Right ventricle myocardium inferior (tissue), 1 donor: ENCODE data around the gene TFAP2A. TPM values are rescaled to one million over a fixed set of nuclear protein-coding genes. Genes with fewer than 3 reads are reported as not detected.

Source experiments
- ATAC-seq: fragments of 200-7000 bp; cut with Tn5 transposase; one replicate; pipeline ENCODE4 v1.9.1; 2020; ENCODE audit warnings: mild to moderate bottlenecking, moderate library complexity
- DNase-seq: peaks from one replicate; pipeline ENCODE4 v3.0.0; 2021; ENCODE audit errors: missing footprints
- intact Hi-C: fragments of 100-400 bp; cut with DNase I; formaldehyde crosslinking; loops from one replicate; pipeline ENCODE4 v1.11.0; 2022
- total RNA-seq: library from RNA; stranded (reverse); fragmentation: NEBNext Ultra II Directional; extraction: Animal tissue kit (Norgen Biotek cat#: 25700); gene quantifications from one replicate; pipeline ENCODE4 v1.2.1, GENCODE V29; 2021
- donor health status: DM: no; HTN: yes; CAD: no; lungs with severe emphysema.

TFAP2A gene
- total RNA-seq, 1 donor from 2014 or later, result 0.43 TPM

DNA sequence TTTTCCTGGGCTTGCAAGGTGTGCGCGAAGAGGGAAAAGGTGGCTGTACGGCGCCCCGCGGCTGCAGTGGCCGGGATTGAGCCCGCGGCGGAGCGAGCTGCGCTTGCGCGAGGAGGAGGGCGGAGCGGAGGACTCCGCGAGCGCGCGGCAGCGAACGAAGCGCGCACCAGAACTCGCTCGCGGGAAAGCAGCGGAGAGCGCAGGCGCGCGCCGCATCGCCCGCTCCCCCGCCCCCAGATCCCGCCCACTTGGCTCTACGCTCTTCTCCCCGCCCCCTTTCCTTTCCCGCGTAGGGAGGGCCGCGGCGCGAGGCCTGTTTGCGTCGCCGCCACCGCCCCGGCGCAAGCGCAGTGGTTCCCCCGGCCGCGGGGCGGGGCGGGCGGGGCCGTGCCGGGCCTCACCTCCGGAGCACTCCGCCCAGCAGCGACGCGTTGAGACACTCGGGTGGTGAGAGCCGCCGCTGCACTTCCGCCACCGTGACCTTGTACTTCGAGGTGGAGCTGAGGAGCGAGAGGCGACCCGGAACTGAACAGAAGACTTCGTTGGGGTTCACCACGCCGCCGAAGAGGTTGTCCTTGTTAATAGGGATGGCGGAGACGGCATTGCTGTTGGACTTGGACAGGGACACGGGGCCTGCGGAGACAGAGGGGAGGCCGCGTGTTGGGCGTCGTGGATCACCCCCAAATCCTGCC, 10.6 kb downstream of the TFAP2A start:
- intact Hi-C loops, result no loop called here
- ATAC-seq, result peak; percentile 99
- peak; percentile 92 for DNase-seq

GRCh38 chr6:10403385-10404106, 11.3 kb downstream of the TFAP2A start:
- intact Hi-C loops, result no loop called here
- DNase-seq, result no peak
- ATAC-seq, result no peak

DNA sequence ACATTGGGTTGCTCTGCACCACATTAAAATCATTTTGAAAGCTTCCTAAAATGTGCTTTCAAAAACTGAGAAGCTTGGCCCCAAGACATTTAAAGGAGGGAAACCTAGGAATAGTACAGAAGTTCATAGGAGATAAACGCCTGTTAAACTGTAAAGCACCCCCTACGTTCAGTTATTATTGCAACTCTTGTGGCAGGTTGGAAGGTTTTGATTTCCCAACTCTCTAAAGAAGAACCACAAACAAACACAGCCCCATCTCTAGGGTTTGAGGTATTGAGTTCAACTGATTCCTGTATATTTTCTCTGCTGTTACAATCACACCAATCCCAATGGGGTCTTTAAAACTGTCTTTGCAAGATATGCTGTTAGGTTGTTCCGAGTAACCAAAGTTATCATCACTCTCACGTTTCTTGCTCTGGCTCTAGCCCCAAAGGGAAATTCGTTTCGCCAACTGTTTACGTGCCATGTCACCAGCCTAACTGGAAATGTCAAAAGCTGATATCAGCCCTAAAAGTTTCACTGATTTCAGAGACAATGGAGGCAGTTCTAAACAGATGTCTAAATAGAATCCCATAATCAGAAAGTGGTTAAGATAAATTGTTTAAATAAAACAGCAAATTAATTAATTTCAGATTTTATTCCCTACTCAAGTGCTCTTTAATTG, 12.1 kb downstream of the TFAP2A start:
- intact Hi-C loops, result no loop called here
- ATAC-seq, result no peak

GRCh38 chr6:10401632-10402223, 13.1 kb downstream of the TFAP2A start:
- intact Hi-C loops, result no loop called here
- ATAC-seq, result no peak
- DNase-seq, result no peak

More for the DNA sequence above, 12.1 kb downstream of the TFAP2A start:
- DNase-seq, result no peak

DNA sequence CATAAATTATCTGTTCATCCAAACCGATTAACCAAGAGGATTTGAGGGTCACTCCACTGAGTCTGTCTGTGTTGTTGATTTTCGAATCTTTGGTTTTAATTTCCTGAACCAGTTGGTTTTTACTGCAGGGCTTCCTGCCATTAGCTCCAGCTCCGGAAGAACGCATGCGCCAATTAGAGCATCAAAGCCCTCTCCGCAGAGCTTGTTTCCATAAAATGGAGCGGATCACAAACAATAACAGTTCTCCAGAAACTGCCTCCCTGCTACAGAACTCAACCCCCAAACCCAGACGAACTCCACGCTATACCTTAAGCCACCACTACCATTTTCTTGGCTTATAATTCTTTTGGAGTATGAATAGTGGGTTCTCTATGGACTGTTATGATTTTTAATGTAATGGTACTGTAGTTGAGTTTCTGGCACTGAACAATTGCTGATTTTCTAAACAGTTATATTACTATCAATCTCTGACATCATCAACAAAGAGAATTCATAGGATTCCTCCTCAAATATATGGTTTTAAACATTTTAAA, 13.8 kb downstream of the TFAP2A start:
- intact Hi-C loops, result no loop called here
- ATAC-seq, result no peak
- DNase-seq, result no peak

GRCh38 chr6:10400330-10400729, 14.5 kb downstream of the TFAP2A start:
- no peak for ATAC-seq
- intact Hi-C loops, result no loop called here
- DNase-seq, result no peak

DNA sequence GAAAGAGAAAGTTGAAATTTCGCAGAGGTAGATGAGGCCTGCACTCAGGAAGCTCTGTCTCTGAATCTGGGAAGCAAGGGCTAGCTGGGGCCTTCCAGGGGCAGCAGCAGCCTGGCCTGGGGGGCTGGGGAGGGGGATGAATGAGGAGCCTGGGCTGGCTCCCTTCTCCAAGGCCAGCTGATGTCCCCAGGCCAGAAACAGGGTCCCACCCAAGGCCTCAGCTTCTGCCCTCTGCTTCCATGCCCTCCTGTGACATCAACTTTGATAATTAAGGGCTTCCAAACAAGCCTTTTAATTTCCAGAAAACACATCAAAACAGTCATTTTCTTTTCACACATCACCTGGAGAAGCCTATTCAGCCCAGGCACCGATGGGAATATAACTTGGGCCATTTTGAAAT, 15.4 kb downstream of the TFAP2A start:
- intact Hi-C loops, result no loop called here
- DNase-seq (no peak), ATAC-seq (no peak)

- intact Hi-C loops, result no loop called here
- DNase-seq (no peak), ATAC-seq (no peak)
Measured at GRCh38 chr6:10398446-10399218, 16.2 kb downstream of the TFAP2A start.

- ATAC-seq (no peak), DNase-seq (no peak)
- intact Hi-C loops, result no loop called here
Measured at GRCh38 chr6:10397756-10398445, 17.0 kb downstream of the TFAP2A start.

GRCh38 chr6:10396785-10397184, 18.1 kb downstream of the TFAP2A start:
- intact Hi-C loops, result no loop called here
- DNase-seq (no peak), ATAC-seq (no peak)

DNA sequence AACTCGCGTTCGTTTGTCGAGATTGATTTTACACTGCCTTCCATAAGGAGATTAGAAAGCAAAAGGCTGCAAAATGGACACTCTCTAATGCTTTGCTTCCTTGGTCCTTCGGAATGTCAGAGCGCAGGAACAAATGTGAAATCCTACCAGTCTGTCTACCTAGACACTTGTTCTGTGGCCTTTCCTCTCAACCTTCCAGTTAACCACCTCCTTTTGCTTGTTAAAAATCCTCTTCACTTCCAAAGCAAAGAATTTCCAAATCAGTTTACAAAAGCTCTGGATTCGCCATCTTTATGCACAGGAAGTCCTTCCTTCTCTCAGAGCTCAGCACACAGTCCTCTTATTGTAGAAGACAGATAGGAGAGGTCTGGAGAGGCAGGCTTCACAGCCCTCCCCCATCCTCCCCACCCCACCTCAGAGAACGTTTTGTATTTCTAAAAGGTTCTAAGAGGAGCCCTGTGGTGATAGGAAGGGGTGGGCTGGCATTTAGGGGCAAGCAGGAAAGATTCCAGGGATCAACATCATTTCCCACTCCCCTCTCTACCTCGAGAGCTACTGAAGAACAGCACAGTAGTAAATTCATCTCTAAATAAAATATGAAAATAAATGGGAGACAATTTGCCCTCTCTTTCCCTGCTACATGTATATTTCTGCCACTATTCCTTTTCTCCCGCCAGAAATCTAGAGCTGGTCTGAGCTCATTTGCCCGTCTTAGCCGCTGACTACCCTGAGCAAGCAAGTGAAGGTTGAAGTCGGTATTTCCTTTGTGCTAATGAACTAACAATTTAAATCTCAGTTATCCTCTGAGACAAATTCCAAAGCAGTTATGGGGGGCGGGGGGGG, 18.9 kb downstream of the TFAP2A start:
- no peak for DNase-seq

GRCh38 chr6:10395171-10395703, 19.6 kb downstream of the TFAP2A start:
- no peak for ATAC-seq

More for the DNA sequence above, 18.9 kb downstream of the TFAP2A start:
- intact Hi-C loops, result no loop called here
- ATAC-seq, result no peak

DNA sequence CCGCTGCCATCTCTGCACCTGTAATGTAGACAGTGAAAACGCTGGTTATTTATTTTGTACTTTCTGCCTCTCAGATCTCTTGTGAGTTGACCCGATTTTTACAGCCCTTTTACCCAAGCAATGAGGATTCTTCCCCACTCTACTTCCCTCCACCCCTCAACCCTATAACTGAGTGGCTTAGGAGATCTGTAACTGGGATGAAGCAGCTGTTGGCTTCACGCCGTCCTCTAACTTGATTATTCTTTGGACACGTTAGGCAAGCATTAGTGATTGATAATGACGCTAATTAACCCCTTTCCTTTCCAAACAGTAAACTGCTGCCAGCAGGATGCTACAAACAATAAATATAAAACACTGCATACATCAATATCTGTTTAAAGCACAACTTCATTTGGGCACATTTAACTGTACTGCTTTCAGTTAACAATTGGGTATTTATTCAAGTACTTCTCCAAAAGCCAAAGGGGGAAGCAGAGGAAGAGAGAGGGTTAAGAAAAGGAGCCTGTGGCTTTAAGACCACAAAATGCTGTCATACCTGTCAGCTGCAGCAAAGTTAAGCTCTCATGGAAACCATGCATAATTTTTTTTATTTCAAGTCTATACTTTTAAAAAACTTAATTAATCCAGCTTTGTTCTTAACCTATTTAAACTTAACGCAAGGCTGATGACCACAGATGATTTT, 21.2 kb downstream of the TFAP2A start:
- ATAC-seq (no peak), DNase-seq (no peak)
- intact Hi-C loops, result no loop called here

More at GRCh38 chr6:10395171-10395703, 19.6 kb downstream of the TFAP2A start:
- DNase-seq, result no peak
- intact Hi-C loops, result no loop called here

DNA sequence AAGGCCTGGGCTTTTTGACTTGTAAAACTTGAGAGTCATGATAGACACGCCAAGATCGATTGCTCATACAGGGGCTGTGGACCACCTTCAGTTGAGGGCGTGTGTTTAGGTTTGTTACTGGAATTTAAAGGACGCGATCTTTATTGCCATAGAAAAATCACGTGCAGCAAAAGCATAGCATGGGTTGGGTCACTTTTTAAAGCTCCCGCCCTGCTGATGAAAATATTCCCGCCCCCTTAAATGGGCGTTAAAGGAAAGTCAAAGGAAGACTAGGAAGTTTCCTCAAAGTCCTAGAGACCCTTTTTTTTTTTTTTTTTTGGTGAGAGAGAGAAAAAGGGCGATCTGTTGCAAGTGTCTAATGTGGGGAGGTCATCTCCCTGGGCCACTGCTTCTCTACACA, 23.1 kb downstream of the TFAP2A start:
- ATAC-seq, result no peak
- DNase-seq, result no peak
- intact Hi-C loops, result no loop called here

DNA sequence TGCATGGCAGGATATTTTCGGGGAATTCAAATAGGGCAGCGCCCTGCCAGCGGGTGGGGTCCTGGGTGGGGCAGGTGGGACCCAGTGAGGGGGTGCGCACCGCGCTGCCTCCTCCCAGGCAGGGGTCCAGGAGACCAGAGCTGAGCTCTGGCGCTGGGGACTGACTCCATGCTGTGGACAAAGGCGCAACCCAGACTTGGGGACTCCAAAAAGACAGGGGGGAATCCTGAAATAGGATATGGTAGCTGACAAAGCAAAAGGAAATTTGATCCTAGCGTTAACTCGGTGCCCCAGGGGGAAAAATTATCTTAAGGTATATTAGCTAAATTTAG, 23.6 kb downstream of the TFAP2A start:
- intact Hi-C loops, result no loop called here
- no peak for DNase-seq
- ATAC-seq, result no peak

GRCh38 chr6:10390495-10391298, 24.2 kb downstream of the TFAP2A start:
- intact Hi-C loops, result no loop called here

More at GRCh38 chr6:10390495-10391298, 24.2 kb downstream of the TFAP2A start:
- ATAC-seq (no peak), DNase-seq (no peak)
